ENCODE results near the gene TOP2B.

Gene TOP2B

GRCh38 chr3:25665315-25666280 lies 891 bp upstream of the TOP2B start:
- DNase-seq = no peak

GRCh38 chr3:25663869-25664811 lies 567 bp downstream of the TOP2B start:
- peak; percentile 71 for DNase-seq

DNA sequence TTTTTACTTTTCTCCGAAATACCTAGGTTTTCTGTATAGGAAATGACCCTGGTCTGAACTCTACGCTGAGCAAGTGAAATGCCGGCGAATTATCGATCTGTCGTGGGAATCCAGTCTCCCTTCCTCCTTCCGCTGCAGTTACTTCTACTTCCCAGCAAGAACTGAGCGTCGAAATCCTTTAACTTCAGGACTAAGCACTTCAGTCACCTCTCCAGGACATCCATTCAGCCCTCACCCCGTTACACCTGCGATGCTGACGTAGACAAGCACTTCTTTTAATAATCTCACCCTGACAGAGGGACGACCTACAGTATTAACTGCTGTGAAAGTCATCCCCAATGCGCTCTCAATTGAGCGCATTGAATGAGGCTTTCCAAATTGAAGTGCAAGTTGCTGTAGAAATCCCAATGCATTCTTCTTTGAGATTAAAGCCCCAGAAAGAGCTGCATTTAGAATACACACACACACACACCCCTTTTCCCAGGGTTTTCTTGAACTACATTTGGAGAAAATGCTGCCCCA lies 1.3 kb downstream of the TOP2B start:
- peak; percentile 39 for DNase-seq

DNA sequence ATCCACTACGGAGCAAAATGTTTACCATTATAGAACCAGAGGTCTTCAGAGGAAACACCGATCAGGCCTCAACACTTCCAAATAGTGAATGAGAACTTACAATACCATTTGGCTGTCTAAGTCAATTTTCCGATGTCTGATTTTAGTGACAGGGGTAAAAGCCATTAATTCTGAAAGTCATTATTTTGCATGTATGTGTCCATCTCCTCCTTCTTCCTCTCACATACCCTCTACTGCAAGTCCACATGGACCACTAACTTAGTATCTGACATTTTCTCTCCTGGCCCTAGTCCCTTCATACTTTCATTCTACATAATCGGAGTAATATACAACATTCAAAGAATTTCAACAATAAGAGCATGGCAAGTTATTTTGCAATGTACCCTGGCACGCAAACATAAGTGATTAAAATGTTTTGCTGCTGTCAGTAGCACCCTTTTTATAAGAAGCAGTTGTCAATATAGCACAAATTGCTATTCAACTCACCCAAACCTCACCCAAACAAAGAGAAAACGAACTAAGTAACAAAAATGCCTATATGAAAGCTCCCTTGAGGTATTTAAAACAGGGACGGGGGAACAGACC lies 1.9 kb downstream of the TOP2B start:
- no peak for DNase-seq

DNA sequence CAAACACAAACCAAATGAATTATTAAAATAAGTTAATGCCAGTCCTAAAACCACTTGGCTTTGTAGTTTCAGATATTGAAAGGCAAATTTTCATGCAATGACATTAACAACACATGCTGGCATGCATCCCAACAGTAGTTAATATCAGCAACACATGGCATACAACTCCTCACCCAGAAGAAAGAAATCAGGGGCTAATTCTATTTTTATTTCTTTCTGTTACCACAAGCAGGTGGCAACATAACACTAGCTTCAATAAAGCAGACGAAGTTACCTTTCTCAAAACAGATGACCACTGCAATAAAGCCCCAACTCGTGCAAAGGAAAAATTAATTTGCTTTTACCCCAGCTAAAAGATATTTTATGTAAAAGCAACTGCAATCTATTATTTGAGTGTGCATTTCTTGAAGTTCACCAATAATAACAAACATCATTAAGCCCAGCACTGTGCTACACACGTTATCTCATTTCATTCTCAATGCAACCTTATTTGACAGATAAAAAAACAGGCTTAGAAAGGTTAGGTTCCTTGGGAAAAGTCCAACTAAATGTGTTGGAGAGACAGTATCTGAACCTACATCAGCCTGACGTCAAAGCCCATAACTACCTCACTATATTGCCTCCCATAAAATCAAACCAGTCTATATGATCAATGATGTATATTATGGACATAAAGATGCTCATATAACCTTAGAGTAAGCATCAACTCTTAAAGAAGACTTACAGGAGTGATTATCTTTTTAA lies 2.8 kb downstream of the TOP2B start:
- no peak for DNase-seq

- DNase-seq = no peak
Observed at GRCh38 chr3:25658836-25659235, 5.9 kb downstream of the TOP2B start.

DNA sequence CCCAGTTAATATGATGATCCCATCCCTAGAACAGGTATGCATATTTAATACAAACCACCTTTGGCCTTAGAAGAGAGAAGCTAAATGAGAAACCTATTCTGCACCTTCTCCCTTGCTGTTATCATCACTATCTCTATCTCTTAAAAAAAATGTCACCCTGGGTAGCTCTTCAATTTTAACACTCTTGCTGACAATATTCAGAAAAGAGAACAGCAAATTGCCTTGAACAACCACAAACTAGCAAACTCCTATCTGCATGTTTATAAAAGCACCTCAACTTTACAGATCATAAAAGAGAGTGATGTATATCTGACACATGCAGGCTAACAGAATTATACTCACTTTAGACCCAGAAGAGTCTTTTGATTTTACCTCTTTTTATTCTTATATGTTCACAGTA lies 7.4 kb downstream of the TOP2B start:
- no peak for DNase-seq

GRCh38 chr3:25655659-25656058 lies 9.0 kb downstream of the TOP2B start:
- no peak for DNase-seq

DNA sequence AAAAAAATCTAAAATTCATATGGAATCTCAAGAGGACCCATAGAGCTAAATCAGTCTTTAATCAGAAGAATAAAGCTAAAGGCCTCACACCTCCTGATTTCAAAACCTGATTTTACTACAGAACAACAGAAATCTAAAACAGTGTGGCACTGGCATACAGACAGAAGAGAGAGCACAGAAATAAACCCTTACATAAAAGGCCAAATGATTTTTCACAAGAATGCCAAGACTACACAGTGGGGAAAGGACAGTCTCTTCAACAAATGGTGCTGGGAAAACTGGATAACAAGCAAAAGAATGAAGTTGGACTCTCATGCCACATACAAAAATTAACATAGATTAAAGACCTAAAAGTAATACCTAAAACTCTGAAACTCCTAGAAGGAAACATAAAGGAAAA lies 10.1 kb downstream of the TOP2B start:
- DNase-seq = no peak

- no peak for DNase-seq
Observed at GRCh38 chr3:25653322-25653721, 11.4 kb downstream of the TOP2B start.

DNA sequence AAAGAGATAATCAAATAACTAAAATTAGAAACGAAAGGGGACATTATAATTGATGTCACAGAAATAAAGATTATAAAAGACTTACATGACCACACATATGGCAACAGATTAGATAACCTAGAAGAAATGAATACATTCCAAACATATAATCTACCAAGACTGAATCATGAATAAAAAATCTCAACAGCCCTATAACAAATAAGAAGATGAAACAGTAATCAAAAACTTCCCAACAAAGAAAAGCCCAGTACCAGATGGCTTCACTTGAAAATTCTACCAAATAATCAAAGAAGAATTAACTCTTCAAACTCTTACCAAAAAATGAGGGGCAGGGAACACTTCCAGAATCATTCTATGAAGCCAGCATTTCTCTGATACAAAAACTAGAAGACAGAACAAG lies 11.8 kb downstream of the TOP2B start:
- no peak for DNase-seq

GRCh38 chr3:25648925-25649830 lies 15.5 kb downstream of the TOP2B start:
- no peak for DNase-seq

- DNase-seq = peak; percentile 71
Observed at GRCh38 chr3:25648107-25648535, 16.6 kb downstream of the TOP2B start.

DNA sequence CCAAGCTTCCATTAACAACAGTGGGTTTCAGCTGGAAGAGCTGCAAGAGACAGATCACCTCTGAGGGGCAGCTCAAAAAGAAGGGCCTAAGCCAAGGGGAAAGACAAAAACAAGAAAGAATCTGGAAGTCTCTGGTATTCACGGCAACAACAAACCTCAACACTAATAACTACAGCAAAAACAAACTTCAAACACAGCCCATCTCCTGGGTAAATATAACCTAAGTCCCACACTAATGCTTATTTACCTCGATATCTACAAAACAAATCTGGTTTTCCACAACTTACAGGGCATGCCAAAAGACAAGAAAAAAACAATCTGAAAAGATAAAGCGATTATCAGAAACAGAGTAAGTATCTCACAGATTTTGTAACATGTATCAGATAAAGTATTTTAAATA lies 29.7 kb downstream of the TOP2B start:
- no peak for DNase-seq

GRCh38 chr3:25633919-25634318 lies 30.8 kb downstream of the TOP2B start:
- no peak for DNase-seq

DNA sequence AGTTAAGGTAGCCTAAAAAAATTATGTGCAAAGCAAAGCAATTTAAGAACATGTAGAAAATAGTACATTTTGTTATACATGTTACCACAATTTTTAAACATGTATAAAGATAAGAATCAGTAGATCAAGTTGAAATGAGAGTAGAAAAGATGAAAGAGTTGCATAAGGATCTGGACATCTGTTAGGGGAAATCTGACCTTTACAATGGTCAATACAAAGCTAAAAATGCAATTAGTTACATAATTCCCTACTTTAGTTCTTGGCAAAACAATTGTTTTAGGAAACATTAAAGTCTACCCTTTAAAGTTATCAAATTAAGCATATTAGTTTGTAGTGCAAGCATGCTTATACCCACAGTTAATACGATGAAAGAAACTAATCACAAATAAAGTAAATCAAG lies 32.7 kb downstream of the TOP2B start:
- no peak for DNase-seq

DNA sequence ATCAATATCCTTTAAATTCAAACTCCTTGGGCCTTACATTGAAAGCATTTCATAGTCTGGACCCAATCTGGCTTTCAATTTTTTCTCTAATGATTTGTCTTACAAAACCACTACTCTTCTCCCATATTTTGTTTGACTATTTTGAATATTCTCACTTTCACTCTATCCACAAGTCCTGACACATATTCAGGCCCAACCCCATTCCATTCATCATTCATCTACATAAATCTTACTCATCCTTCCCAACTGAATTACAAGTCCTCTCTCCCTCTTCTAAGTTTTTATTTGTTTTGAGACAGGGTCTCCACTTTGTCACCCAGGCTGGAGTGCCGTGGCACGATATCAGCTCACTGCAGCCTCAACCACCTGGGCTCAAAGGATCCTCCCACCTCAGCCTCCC lies 43.6 kb downstream of the TOP2B start:
- DNase-seq = no peak

- DNase-seq = no peak
Observed at GRCh38 chr3:25620493-25620892, 44.2 kb downstream of the TOP2B start.

- DNase-seq = no peak
Observed at GRCh38 chr3:25619382-25619781, 45.3 kb downstream of the TOP2B start.

GRCh38 chr3:25618028-25618427 lies 46.7 kb downstream of the TOP2B start:
- no peak for DNase-seq

DNA sequence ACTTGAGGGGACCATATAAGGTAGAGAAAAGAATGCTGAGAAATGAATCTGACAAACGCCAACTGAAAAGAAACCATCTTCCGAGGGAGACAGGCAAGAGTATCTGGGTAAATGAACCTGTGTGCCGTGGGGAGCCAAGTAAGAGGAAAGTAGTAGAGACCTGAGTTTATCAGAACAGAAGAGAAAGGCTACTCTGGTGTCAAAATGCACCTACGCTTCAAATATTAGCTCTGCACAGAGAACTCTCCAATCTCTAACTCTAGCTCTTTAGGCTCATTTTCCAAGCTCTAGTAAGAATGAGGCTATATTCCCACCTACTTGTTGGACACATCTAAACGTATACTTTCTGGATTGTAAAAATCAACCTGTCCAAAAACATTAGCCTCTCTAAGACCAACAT lies 53.5 kb downstream of the TOP2B start:
- no peak for DNase-seq

Measured in DMS53 (cell line).